CD14-positive monocyte (primary cell): ENCODE data around the gene FAM110D. TPM values are rescaled to one million over a fixed set of nuclear protein-coding genes. Genes with fewer than 3 reads are reported as not detected.

ENCODE experiments used
- DNase-seq, 3 donors: peaks; one replicate each; pipeline ENCODE4 v3.0.0-alpha.2; 2011 to 2022
- H2AFZ ChIP-seq: 2 replicates; pipeline ENCODE4 v1.6.0; 2012; ENCODE audit warnings: mild to moderate bottlenecking, low read depth, low read length, inconsistent platforms; ENCODE audit not compliant: insufficient read depth, poor library complexity, severe bottlenecking
- H3K27ac ChIP-seq, 2 donors: 1 replicate in 1 of 2; 2 replicates in 1 of 2; pipeline ENCODE4 v1.5.1; 2012 to 2013; ENCODE audit warnings: low read length in 2 of 2, control low read depth in 1 of 2, inconsistent platforms in 1 of 2, low read depth in 1 of 2, mild to moderate bottlenecking in 1 of 2
- H3K27me3 ChIP-seq, 2 donors: one replicate each; pipeline versions ENCODE4 v1.6.0 to v1.6.1; 2011 to 2013; ENCODE audit warnings: low read length in 2 of 2; ENCODE audit not compliant: control insufficient read depth in 2 of 2, insufficient read depth in 2 of 2
- H3K36me3 ChIP-seq, 2 donors: replicated peaks in 1 of 2; 1 replicate in 1 of 2; 2 replicates in 1 of 2; pipeline versions ENCODE4 v1.5.1 to v1.6.1; 2012 to 2013; ENCODE audit warnings: low read length in 2 of 2, control low read depth in 1 of 2, inconsistent platforms in 1 of 2, mild to moderate bottlenecking in 1 of 2; ENCODE audit not compliant: insufficient read depth in 2 of 2, control insufficient read depth in 1 of 2
- H3K4me1 ChIP-seq, 2 donors: 1 replicate in 1 of 2; 2 replicates in 1 of 2; pipeline versions ENCODE4 v1.5.1 to v1.6.1; 2012 to 2013; ENCODE audit warnings: low read length in 2 of 2, control low read depth in 1 of 2, inconsistent platforms in 1 of 2, mild to moderate bottlenecking in 1 of 2, moderate library complexity in 1 of 2; ENCODE audit not compliant: insufficient read depth in 2 of 2, control insufficient read depth in 1 of 2
- H3K4me2 ChIP-seq: replicated peaks from 2 replicates; pipeline ENCODE3; 2012; ENCODE audit warnings: low read length, moderate library complexity, mild to moderate bottlenecking; ENCODE audit not compliant: poor library complexity, severe bottlenecking; ENCODE audit errors: extremely low read depth
- H3K4me3 ChIP-seq, 3 experiments: fragments of 200-600 bp in 1 of 3; sonication (generic) in 1 of 3; replicated peaks in 1 of 3; 1 replicate in 2 of 3; 2 replicates in 1 of 3; pipeline ENCODE4 v1.5.1; 2011 to 2013; ENCODE audit warnings: low read length in 3 of 3, mild to moderate bottlenecking in 3 of 3, control low read depth in 2 of 3, low read depth in 2 of 3, inconsistent platforms in 1 of 3, moderate library complexity in 1 of 3
- H3K79me2 ChIP-seq: 2 replicates; pipeline ENCODE4 v1.6.0; 2012; ENCODE audit warnings: mild to moderate bottlenecking, control low read depth, inconsistent platforms, low read length, moderate library complexity; ENCODE audit not compliant: insufficient read depth
- H3K9ac ChIP-seq: 2 replicates; pipeline ENCODE4 v1.6.0; 2017; ENCODE audit warnings: low read length, mild to moderate bottlenecking; ENCODE audit not compliant: insufficient read depth, poor library complexity, severe bottlenecking
- H3K9me3 ChIP-seq, 2 donors: replicated peaks in 1 of 2; 1 replicate in 1 of 2; 2 replicates in 1 of 2; pipeline versions ENCODE4 v1.5.1 to v1.6.1; 2012 to 2013; ENCODE audit warnings: low read length in 2 of 2, control low read depth in 1 of 2; ENCODE audit not compliant: control insufficient read depth in 1 of 2, insufficient read depth in 1 of 2
- H4K20me1 ChIP-seq: 2 replicates; pipeline ENCODE4 v1.6.0; 2012; ENCODE audit warnings: mild to moderate bottlenecking, low read length, control low read depth, moderate library complexity; ENCODE audit not compliant: insufficient read depth
- H3K27ac Mint-ChIP-seq, 7 donors: one replicate each; pipeline ENCODE4 v1.8.0; 2020; ENCODE audit warnings: mild to moderate bottlenecking in 7 of 7, mixed read lengths in 7 of 7, moderate library complexity in 6 of 7, inconsistent platforms in 2 of 7
- H3K27me3 Mint-ChIP-seq, 3 donors: one replicate each; pipeline ENCODE4 v1.8.0; 2021 to 2022; ENCODE audit warnings: low read depth in 3 of 3, mild to moderate bottlenecking in 3 of 3, mixed read lengths in 3 of 3, moderate library complexity in 3 of 3, inconsistent platforms in 1 of 3
- H3K36me3 Mint-ChIP-seq, 2 donors: one replicate each; pipeline ENCODE4 v1.8.0; 2020; ENCODE audit warnings: mixed read lengths in 2 of 2, inconsistent platforms in 1 of 2, mild to moderate bottlenecking in 1 of 2
- H3K4me1 Mint-ChIP-seq: one replicate; pipeline ENCODE4 v1.8.0; 2020; ENCODE audit warnings: mild to moderate bottlenecking, mixed read lengths
- H3K4me3 Mint-ChIP-seq, 2 donors: one replicate each; pipeline ENCODE4 v1.8.0; 2020; ENCODE audit warnings: mild to moderate bottlenecking in 2 of 2, mixed read lengths in 2 of 2, moderate library complexity in 1 of 2
- H3K9me3 Mint-ChIP-seq, 7 donors: one replicate each; pipeline ENCODE4 v1.8.0; 2020 to 2022; ENCODE audit warnings: mixed read lengths in 7 of 7, mild to moderate bottlenecking in 6 of 7, moderate library complexity in 6 of 7, inconsistent platforms in 2 of 7
- WGBS: methylation state at CpG from one replicate; pipeline ENCODE4 v1.1.5; 2013; ENCODE audit warnings: missing lambda C conversion rate; ENCODE audit not compliant: insufficient coverage; 5-methylcytosine and 5-hydroxymethylcytosine counted together
- intact Hi-C, 2 donors: fragments of 100-400 bp; cut with micrococcal nuclease; formaldehyde crosslinking; loops; one replicate each; pipeline versions ENCODE4 v1.15.0 to v1.15.1; 2023
- polyA plus RNA-seq, 3 donors: library from polyadenylated mRNA; depleted of rRNA in 1 of 3; unstranded in 2 of 3; stranded (reverse) in 1 of 3; fragments of 300-500 nt in 2 of 3; fragments of >200 nt in 1 of 3; fragmentation: Illumina TruSeq in 2 of 3; gene quantifications; 1 replicate in 2 of 3; 2 replicates in 1 of 3; pipeline ENCODE4 v1.2.3, GENCODE V29; 2012 to 2021
- TF ChIP-seq, protein P1 (sequence below): fragments of 200-600 bp; IDR thresholded peaks from one replicate; pipeline ENCODE4 v1.8.0; 2022; ENCODE audit warnings: antibody characterized with exemption, mild to moderate bottlenecking

FAM110D gene
- polyA plus RNA-seq, 3 donors: not detected

DNA sequence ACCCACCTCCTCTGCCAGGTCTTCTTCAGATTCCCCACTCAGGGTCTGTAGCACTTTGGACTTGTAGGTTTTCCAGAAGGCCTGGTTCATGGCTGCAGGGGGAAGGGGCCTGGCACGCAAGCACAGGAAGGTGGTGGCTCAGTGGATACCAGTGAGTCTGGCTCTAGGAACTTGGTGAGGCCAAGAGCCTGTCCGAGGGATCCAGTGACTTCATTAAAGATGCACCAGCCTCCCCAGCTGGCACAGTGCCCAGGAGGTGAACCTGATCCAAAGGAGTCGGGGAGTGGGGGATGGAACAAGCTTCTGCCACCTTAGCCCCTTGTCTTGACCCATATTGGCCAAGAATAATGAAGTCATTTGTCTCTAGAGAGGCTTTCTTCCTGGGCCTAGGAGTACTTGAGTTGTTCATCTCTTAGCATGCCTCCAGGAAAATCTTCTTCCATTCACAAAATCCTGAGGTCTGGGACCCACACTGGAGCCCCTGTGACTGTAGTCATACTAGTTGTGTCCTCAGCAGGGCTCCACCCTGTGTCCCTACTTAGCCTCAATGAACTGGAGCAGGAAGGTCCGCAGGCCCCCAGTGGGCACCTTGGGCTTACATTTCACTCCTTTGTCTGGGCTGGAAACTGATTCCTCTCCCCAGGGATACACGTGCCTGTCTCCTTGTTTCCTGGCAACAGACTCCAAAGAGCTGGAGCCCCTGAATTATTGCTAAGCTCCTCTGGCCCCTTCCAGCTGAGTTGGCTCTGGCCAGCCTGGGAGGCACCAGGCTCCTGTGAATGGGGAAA, 9.7 kb downstream of the FAM110D start, which contains the start of gene C1orf232:
TSS of gene C1orf232 (minus strand) at position 554 of the 788 bp plus-strand sequence. CDS start at position 90, 464 bp downstream.
- Histone ChIP-seq H4K20me1 (no peaks in the 10 kb centered on the region), H3K4me3 (peak within 1 kb of the TSS; percentile 59 to 93 (median 68)), H3K27ac (peak within 1 kb of the TSS in 1 of 2 donors; percentile 81), H2AFZ (peak within 1 kb of the TSS; percentile 99), H3K27me3 (peaks cover 2 to 17% of the 10 kb centered on the region in 2 donors), H3K4me1 (peaks cover 23 to 31% of the 10 kb centered on the region in 2 donors), H3K36me3 (no peaks in the 10 kb centered on the region), H3K4me2 (peak within 1 kb of the TSS; percentile 95), H3K9me3 (no peaks in the 10 kb centered on the region), H3K79me2 (peaks cover 12% of the 10 kb centered on the region), H3K9ac (peak within 1 kb of the TSS; percentile 81)
- H3K4me3 Mint-ChIP-seq: peak within 1 kb of the TSS; percentile 89 to 90
- peaks cover 0 to 3% of the 10 kb centered on the region in 2 donors for H3K36me3 Mint-ChIP-seq
- DNase-seq: no peak
- H3K4me1 Mint-ChIP-seq: peaks cover 22% of the 10 kb centered on the region
- TF ChIP-seq, protein P1, sequence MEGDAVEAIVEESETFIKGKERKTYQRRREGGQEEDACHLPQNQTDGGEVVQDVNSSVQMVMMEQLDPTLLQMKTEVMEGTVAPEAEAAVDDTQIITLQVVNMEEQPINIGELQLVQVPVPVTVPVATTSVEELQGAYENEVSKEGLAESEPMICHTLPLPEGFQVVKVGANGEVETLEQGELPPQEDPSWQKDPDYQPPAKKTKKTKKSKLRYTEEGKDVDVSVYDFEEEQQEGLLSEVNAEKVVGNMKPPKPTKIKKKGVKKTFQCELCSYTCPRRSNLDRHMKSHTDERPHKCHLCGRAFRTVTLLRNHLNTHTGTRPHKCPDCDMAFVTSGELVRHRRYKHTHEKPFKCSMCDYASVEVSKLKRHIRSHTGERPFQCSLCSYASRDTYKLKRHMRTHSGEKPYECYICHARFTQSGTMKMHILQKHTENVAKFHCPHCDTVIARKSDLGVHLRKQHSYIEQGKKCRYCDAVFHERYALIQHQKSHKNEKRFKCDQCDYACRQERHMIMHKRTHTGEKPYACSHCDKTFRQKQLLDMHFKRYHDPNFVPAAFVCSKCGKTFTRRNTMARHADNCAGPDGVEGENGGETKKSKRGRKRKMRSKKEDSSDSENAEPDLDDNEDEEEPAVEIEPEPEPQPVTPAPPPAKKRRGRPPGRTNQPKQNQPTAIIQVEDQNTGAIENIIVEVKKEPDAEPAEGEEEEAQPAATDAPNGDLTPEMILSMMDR: no peak
- peaks cover 0 to 3% (median 0%) of the 10 kb centered on the region in 7 donors for H3K9me3 Mint-ChIP-seq
- H3K27ac Mint-ChIP-seq: peak within 1 kb of the TSS; percentile 59 to 94 (median 88)
- intact Hi-C loops: loop anchor here (2.0 to 5.0 kb wide), 3 partner anchors 64 to 154 kb away; partner anchors contain the start of gene CEP85 (in 1 of the 2)
- H3K27me3 Mint-ChIP-seq: peaks cover 13 to 23% (median 21%) of the 10 kb centered on the region in 3 donors
- WGBS: 94% methylated on average over 4 of the region's 5 CpGs

DNA sequence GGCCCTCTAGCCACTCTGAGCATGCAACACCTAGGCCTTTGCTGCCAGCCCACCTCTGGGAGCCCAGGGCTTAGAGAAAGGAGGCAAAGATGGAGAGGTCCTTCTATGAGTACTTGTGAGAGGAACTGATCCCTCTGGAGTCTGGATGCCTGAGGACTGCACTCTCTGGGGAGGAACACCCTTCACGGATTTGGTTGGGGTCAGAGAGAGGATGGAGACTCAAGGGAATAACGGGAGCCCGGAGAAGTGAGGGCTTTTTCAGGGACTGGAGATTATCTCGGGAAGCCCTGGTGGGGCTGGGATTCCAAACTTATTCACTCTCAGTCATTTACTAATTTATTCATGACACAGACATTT, 10.3 kb downstream of the FAM110D start:
- Histone ChIP-seq H3K9ac (peak overlapping the region; percentile 81), H3K4me3 (peak overlapping the region in 1 of 3 experiments; percentile 93), H3K4me2 (peak overlapping the region; percentile 95), H3K36me3 (no peaks in the 10 kb centered on the region), H3K27ac (no peak overlapping the region), H3K9me3 (no peaks in the 10 kb centered on the region), H3K79me2 (peaks cover 12% of the 10 kb centered on the region), H3K27me3 (peaks cover 0 to 12% of the 10 kb centered on the region in 2 donors), H3K4me1 (peaks cover 19 to 26% of the 10 kb centered on the region in 2 donors), H2AFZ (peak overlapping the region; percentile 99), H4K20me1 (no peaks in the 10 kb centered on the region)
- Mint-ChIP-seq H3K27me3 (peaks cover 10 to 19% (median 17%) of the 10 kb centered on the region in 3 donors), H3K9me3 (peaks cover 0 to 2% (median 0%) of the 10 kb centered on the region in 7 donors), H3K27ac (peak overlapping the region in 1 of 7 donors; percentile 41), H3K36me3 (peaks cover 0 to 3% of the 10 kb centered on the region in 2 donors), H3K4me1 (peaks cover 18% of the 10 kb centered on the region), H3K4me3 (peak overlapping the region; percentile 4 to 89)
- intact Hi-C loops: loop anchor here (2.0 to 5.0 kb wide), 3 partner anchors 63 to 153 kb away; partner anchors contain the start of gene CEP85 (in 1 of the 2)
- TF ChIP-seq, protein P1: no peak
- WGBS: 100% methylated on average over 3 of the region's 4 CpGs
- no peak for DNase-seq
